SK-N-SH (cell line): ENCODE measurements around the gene EFCAB8. TPM values are rescaled to one million over a fixed set of nuclear protein-coding genes. Genes with fewer than 3 reads are reported as not detected.
A peak's percentile ranks its signal among the peaks of the same experiment; 100 is the strongest.

ENCODE experiments used
- CTCF ChIA-PET: fragments of 300-600, 350-600 bp; formaldehyde crosslinking; extraction: SDS; loops from one replicate; lab custom pipeline; 2021; lab: Yijun Ruan, JAX
- POLR2A ChIA-PET: fragments of 350-600 bp; sonication (Branson Sonifier 250); formaldehyde crosslinking; extraction: SDS; loops from one replicate; lab custom pipeline; 2020; ENCODE audit warnings: antibody characterized with exemption, inconsistent platforms; lab: Yijun Ruan, JAX
- DNase-seq: peaks from one replicate; pipeline ENCODE4 v3.0.0; 2012
- H2AFZ ChIP-seq: fragments of 200-600 bp; sonication (generic); 2 replicates; pipeline ENCODE4 v1.8.1; 2016; ENCODE audit warnings: antibody characterized with exemption, mild to moderate bottlenecking, low read depth
- H3F3A ChIP-seq: fragments of 200-600 bp; sonication (generic); replicated peaks from 2 replicates; pipeline ENCODE3; 2016; ENCODE audit warnings: antibody characterized with exemption, mild to moderate bottlenecking; ENCODE audit not compliant: insufficient read depth
- H3K27ac ChIP-seq, 2 experiments: fragments of 200-500 bp in 1 of 2; fragments of 200-600 bp in 1 of 2; sonication (Bioruptor generic) in 1 of 2; sonication (generic), shearing (Covaris generic) in 1 of 2; 2 replicates each; pipeline versions ENCODE4 v1.5.1 to v1.6.1; 2014 to 2016; ENCODE audit warnings: low read depth in 2 of 2, inconsistent platforms in 1 of 2, low read length in 1 of 2, mild to moderate bottlenecking in 1 of 2, mixed read lengths in 1 of 2
- H3K27me3 ChIP-seq: fragments of 200-600 bp; sonication (generic), shearing (Covaris generic); 2 replicates; pipeline ENCODE4 v1.6.1; 2016; ENCODE audit warnings: mixed run types; ENCODE audit not compliant: insufficient read depth
- H3K36me3 ChIP-seq, 2 experiments: fragments of 200-500 bp in 1 of 2; fragments of 200-600 bp in 1 of 2; sonication (Bioruptor generic) in 1 of 2; sonication (generic) in 1 of 2; replicated peaks in 1 of 2; 2 replicates each; pipeline versions ENCODE3 to v1.5.1; 2014 to 2016; ENCODE audit warnings: low read length in 1 of 2, mild to moderate bottlenecking in 1 of 2; ENCODE audit not compliant: insufficient read depth in 2 of 2, control insufficient read depth in 1 of 2
- H3K4me1 ChIP-seq, 2 experiments: fragments of 200-500 bp in 1 of 2; fragments of 200-600 bp in 1 of 2; sonication (Bioruptor generic) in 1 of 2; sonication (generic), shearing (Covaris generic) in 1 of 2; 2 replicates each; pipeline versions ENCODE4 v1.5.1 to v1.6.1; 2014 to 2016; ENCODE audit warnings: low read depth in 1 of 2, low read length in 1 of 2, mixed run types in 1 of 2; ENCODE audit not compliant: insufficient read depth in 2 of 2, control insufficient read depth in 1 of 2
- H3K4me2 ChIP-seq: fragments of 200-600 bp; sonication (generic), shearing (Covaris generic); 2 replicates; pipeline ENCODE4 v1.6.1; 2017; ENCODE audit warnings: mixed run types
- H3K4me3 ChIP-seq, 2 experiments: fragments of 200-500 bp in 1 of 2; fragments of 200-600 bp in 1 of 2; sonication (Bioruptor generic) in 1 of 2; sonication (generic), shearing (Covaris generic) in 1 of 2; 2 replicates each; pipeline versions ENCODE4 v1.5.1 to v1.8.1; 2014 to 2016; ENCODE audit warnings: low read depth in 2 of 2, inconsistent platforms in 1 of 2, low read length in 1 of 2, mild to moderate bottlenecking in 1 of 2, mixed read lengths in 1 of 2, moderate library complexity in 1 of 2
- H3K79me2 ChIP-seq: fragments of 200-600 bp; sonication (generic); 2 replicates; pipeline ENCODE4 v1.8.1; 2017; ENCODE audit warnings: mild to moderate bottlenecking; ENCODE audit not compliant: insufficient read depth
- H3K9ac ChIP-seq: fragments of 200-600 bp; sonication (generic); 2 replicates; pipeline ENCODE4 v1.6.1; 2017; ENCODE audit warnings: mixed run types
- H3K9me2 ChIP-seq: fragments of 200-600 bp; sonication (generic); 2 replicates; pipeline ENCODE4 v1.6.1; 2017; ENCODE audit warnings: mixed run types
- H3K9me3 ChIP-seq: fragments of 200-600 bp; sonication (generic); 2 replicates; pipeline ENCODE4 v1.6.1; 2017; ENCODE audit warnings: mixed run types, mild to moderate bottlenecking, moderate library complexity
- H4K20me1 ChIP-seq: fragments of 200-600 bp; sonication (generic); 2 replicates; pipeline ENCODE4 v1.6.1; 2017; ENCODE audit warnings: mild to moderate bottlenecking, mixed run types; ENCODE audit not compliant: insufficient read depth
- CHD2 ChIP-seq: fragments of 150-350 bp; IDR thresholded peaks from 2 replicates; pipeline ENCODE4 v1.6.1; 2018; ENCODE audit warnings: low read length; ENCODE audit not compliant: partially characterized antibody
- CTCF ChIP-seq: fragments of 200-600 bp; sonication (generic); IDR thresholded peaks from 2 replicates; pipeline ENCODE4 v1.6.1; 2017; ENCODE audit warnings: antibody characterized with exemption, mild to moderate bottlenecking, moderate library complexity
- ELF1 ChIP-seq: IDR thresholded peaks from 2 replicates; pipeline ENCODE4 v1.4.0; 2012
- FOXM1 ChIP-seq: IDR thresholded peaks from 2 replicates; pipeline ENCODE4 v1.4.0; 2012; ENCODE audit warnings: low read depth, mild to moderate bottlenecking
- GABPA ChIP-seq: IDR thresholded peaks from 2 replicates; pipeline ENCODE4 v1.4.0; 2012; ENCODE audit warnings: low read depth, mild to moderate bottlenecking
- GATA2 ChIP-seq: sonication (generic); formaldehyde crosslinking; IDR thresholded peaks from 2 replicates; pipeline ENCODE4 v1.5.0; 2020; ENCODE audit warnings: mild to moderate bottlenecking, missing genetic modification reagents
- JUND ChIP-seq: IDR thresholded peaks from 2 replicates; pipeline ENCODE4 v1.4.0; 2012
- NRF1 ChIP-seq: IDR thresholded peaks from 2 replicates; pipeline ENCODE4 v1.6.1; 2012; ENCODE audit warnings: low read depth, mild to moderate bottlenecking, low read length
- RAD21 ChIP-seq: IDR thresholded peaks from 2 replicates; pipeline ENCODE4 v1.6.1; 2012; ENCODE audit warnings: mild to moderate bottlenecking, low read length
- SIN3A ChIP-seq: IDR thresholded peaks from 2 replicates; pipeline ENCODE4 v1.6.1; 2012; ENCODE audit warnings: low read depth, mild to moderate bottlenecking, low read length, moderate library complexity, borderline replicate concordance
- TAF1 ChIP-seq: IDR thresholded peaks from 2 replicates; pipeline ENCODE4 v1.6.1; 2012; ENCODE audit warnings: low read depth, mild to moderate bottlenecking, low read length, moderate library complexity, borderline replicate concordance
- WGBS: methylation state at CpG from one replicate; pipeline ENCODE4 v1.1.6; 2017; ENCODE audit warnings: low lambda C conversion rate; 5-methylcytosine and 5-hydroxymethylcytosine counted together
- polyA plus RNA-seq, 3 experiments: library from polyadenylated mRNA; depleted of rRNA; stranded (reverse); fragments of >200 nt; gene quantifications; 2 replicates each; pipeline ENCODE4 v1.2.3, GENCODE V29; 2012
- TF ChIP-seq, protein P1 (sequence below): IDR thresholded peaks from 2 replicates; pipeline ENCODE4 v1.6.1; 2012; ENCODE audit warnings: mild to moderate bottlenecking, low read depth, low read length, moderate library complexity
- TF ChIP-seq, protein P2 (sequence below): IDR thresholded peaks from 2 replicates; pipeline ENCODE4 v1.4.0; 2012; ENCODE audit warnings: low read depth, borderline replicate concordance
- TF ChIP-seq, protein P3 (sequence below): fragments of 150-350 bp; IDR thresholded peaks from 2 replicates; pipeline ENCODE4 v1.6.1; 2016; ENCODE audit warnings: mild to moderate bottlenecking, low read depth, low read length

The EFCAB8 gene
- polyA plus RNA-seq, 1 of the 3 experiments (the other 2 are of a cell fraction) = not detected

DNA sequence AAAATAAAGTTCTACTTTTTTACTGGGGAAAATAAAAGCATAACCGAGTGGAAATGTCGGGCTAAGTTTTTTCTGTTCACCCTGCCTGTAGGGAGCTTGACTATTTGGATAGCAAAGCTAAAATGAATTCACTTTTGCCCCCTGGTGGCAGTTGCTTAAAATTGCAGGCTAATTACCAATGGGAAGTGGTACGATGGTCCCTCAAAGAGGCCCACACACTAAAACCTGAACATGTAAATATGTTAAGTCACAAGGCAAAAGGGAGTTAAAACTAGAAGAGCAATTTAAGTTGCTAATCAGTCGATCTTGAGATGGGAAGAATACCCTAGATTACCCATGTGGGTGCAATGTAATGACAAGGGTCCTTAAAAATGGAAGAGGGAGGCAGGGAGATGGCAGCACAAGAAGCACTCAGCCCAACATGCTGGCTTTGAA is 146.4 kb downstream of the EFCAB8 start:
- TF ChIP-seq, protein P1, sequence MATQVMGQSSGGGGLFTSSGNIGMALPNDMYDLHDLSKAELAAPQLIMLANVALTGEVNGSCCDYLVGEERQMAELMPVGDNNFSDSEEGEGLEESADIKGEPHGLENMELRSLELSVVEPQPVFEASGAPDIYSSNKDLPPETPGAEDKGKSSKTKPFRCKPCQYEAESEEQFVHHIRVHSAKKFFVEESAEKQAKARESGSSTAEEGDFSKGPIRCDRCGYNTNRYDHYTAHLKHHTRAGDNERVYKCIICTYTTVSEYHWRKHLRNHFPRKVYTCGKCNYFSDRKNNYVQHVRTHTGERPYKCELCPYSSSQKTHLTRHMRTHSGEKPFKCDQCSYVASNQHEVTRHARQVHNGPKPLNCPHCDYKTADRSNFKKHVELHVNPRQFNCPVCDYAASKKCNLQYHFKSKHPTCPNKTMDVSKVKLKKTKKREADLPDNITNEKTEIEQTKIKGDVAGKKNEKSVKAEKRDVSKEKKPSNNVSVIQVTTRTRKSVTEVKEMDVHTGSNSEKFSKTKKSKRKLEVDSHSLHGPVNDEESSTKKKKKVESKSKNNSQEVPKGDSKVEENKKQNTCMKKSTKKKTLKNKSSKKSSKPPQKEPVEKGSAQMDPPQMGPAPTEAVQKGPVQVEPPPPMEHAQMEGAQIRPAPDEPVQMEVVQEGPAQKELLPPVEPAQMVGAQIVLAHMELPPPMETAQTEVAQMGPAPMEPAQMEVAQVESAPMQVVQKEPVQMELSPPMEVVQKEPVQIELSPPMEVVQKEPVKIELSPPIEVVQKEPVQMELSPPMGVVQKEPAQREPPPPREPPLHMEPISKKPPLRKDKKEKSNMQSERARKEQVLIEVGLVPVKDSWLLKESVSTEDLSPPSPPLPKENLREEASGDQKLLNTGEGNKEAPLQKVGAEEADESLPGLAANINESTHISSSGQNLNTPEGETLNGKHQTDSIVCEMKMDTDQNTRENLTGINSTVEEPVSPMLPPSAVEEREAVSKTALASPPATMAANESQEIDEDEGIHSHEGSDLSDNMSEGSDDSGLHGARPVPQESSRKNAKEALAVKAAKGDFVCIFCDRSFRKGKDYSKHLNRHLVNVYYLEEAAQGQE = no peak
- TF ChIP-seq RAD21 (0 out of 2 replicates have a peak, but pooled peaks have one; percentile 13), TAF1 (no peak), FOXM1 (no peak), NRF1 (no peak), CTCF (peak; percentile 56)
- TF ChIP-seq, protein P2, sequence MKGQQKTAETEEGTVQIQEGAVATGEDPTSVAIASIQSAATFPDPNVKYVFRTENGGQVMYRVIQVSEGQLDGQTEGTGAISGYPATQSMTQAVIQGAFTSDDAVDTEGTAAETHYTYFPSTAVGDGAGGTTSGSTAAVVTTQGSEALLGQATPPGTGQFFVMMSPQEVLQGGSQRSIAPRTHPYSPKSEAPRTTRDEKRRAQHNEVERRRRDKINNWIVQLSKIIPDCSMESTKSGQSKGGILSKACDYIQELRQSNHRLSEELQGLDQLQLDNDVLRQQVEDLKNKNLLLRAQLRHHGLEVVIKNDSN = no peak
- CTCF ChIA-PET = interaction anchor here (0.9 to 1.3 kb wide), 6 partner anchors 9 to 104 kb away, joined by 3 read pairs; no protein-coding TSS in a partner anchor
- WGBS = 1% methylated on average over 4 of the region's 4 CpGs

GRCh38 chr20:33005908-33006775 is 147.4 kb downstream of the EFCAB8 start:
- WGBS = 19% methylated on average over 8 of the region's 8 CpGs
- no peak for TF ChIP-seq SIN3A
- no peak for TF ChIP-seq GABPA
- TF ChIP-seq GATA2 (CRISPR knock-in tag) = no peak
- no peak for TF ChIP-seq ELF1
- TF ChIP-seq JUND = no peak
- TF ChIP-seq, protein P3, sequence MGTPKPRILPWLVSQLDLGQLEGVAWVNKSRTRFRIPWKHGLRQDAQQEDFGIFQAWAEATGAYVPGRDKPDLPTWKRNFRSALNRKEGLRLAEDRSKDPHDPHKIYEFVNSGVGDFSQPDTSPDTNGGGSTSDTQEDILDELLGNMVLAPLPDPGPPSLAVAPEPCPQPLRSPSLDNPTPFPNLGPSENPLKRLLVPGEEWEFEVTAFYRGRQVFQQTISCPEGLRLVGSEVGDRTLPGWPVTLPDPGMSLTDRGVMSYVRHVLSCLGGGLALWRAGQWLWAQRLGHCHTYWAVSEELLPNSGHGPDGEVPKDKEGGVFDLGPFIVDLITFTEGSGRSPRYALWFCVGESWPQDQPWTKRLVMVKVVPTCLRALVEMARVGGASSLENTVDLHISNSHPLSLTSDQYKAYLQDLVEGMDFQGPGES = no peak
- TF ChIP-seq CHD2 = no peak
- TF ChIP-seq, protein P1 = no peak

More for the DNA sequence above, 146.4 kb downstream of the EFCAB8 start:
- Histone ChIP-seq H3F3A (no peaks in the 10 kb centered on the region), H3K4me1 (no peaks in the 10 kb centered on the region), H3K4me3 (no peak overlapping the region), H3K36me3 (no peaks in the 10 kb centered on the region), H3K9ac (no peak overlapping the region), H3K4me2 (no peak overlapping the region), H2AFZ (no peak overlapping the region), H4K20me1 (no peaks in the 10 kb centered on the region), H3K9me3 (no peaks in the 10 kb centered on the region), H3K9me2 (no peaks in the 10 kb centered on the region), H3K27me3 (peaks cover 15% of the 10 kb centered on the region), H3K27ac (no peak overlapping the region), H3K79me2 (no peaks in the 10 kb centered on the region)
- POLR2A ChIA-PET = no interaction called here
- DNase-seq = no peak

More at GRCh38 chr20:33005908-33006775, 147.4 kb downstream of the EFCAB8 start:
- Histone ChIP-seq H3K9ac (no peak overlapping the region), H3K9me2 (no peaks in the 10 kb centered on the region), H3K36me3 (no peaks in the 10 kb centered on the region), H3K9me3 (no peaks in the 10 kb centered on the region), H3K4me2 (no peak overlapping the region), H3K27me3 (peaks cover 9% of the 10 kb centered on the region), H4K20me1 (no peaks in the 10 kb centered on the region), H3K4me3 (no peak overlapping the region), H3K4me1 (no peaks in the 10 kb centered on the region), H2AFZ (no peak overlapping the region), H3F3A (no peaks in the 10 kb centered on the region), H3K27ac (no peak overlapping the region), H3K79me2 (no peaks in the 10 kb centered on the region)
- CTCF ChIA-PET = interaction anchor here (0.9 to 1.3 kb wide), 2 partner anchors 10 to 20 kb away, joined by 3 read pairs; no protein-coding TSS in a partner anchor
- DNase-seq = no peak
- POLR2A ChIA-PET = no interaction called here
